ENCODE data around the gene GALNT2.

- no peak for TF ChIP-seq CTCF (IDR thresholded peaks at IDR 0.05 in 8 of 11, conservative IDR thresholded peaks at IDR 0.05 in 3 of 11)
- TF ChIP-seq POLR2AphosphoS5 (IDR thresholded peaks at IDR 0.05): no peak
- no peak for TF ChIP-seq POLR2A (IDR thresholded peaks at IDR 0.05)
These were observed 72.7 kb downstream of the GALNT2 start for GRCh38 chr1:230139741-230140140.

Data from spleen (tissue), 7 donors.